Stimulated activated CD4-positive, alpha-beta T cell treated with anti-CD3 and anti-CD28 coated beads, Interleukin-12 subunit alpha, Interleukin-12 subunit beta, amount 100 ng/mL, for 4 hours (primary cell): ENCODE measurements around the gene RBMS3.
"Not testable (repeated sequence)": the region's sequence is repeated elsewhere in the genome, so short reads cannot be mapped to it uniquely, and the experiment has no call there.

Experiments used
- DNase-seq: peaks from one replicate; pipeline ENCODE4 v3.0.0-alpha.2; 2020

The RBMS3 gene

DNA sequence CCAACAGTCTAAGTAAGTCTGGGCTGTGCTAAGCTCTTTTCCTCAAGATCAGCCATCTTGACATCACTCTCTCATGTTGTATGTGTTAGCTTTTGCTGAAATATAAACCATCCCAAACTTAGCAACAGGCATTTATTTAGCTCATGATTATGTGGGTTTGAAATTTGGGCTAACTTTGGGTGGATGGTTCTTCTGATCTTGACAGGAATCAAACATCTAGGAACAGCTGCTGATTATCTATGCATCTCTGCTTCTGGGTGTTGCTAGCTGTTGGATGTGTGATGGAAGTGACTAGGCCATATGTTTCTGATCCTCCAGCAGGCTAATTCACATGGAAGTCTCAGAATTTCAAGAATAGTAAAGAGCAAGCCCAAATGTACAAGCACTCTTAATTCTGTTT lies 710.3 kb downstream of the RBMS3 start:
- no peak for DNase-seq

DNA sequence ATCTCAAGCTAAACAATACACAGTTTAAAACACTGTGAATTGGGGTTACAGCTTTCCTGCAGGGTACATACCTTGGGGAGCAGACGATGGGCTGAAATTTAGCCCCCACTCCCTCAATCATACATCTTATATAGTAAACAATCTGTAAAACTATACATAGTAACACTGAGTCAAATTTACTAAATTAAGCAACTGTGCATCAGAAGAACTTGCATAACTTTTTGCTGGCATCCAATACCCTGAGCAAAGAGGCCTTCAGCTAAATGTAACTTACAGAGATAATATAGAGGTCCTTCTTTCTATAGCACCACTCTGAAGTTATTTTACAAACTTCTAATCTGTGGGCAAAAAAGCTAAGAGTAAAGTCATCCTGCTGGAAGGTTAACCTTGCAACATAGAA lies 721.9 kb downstream of the RBMS3 start:
- DNase-seq = no peak

DNA sequence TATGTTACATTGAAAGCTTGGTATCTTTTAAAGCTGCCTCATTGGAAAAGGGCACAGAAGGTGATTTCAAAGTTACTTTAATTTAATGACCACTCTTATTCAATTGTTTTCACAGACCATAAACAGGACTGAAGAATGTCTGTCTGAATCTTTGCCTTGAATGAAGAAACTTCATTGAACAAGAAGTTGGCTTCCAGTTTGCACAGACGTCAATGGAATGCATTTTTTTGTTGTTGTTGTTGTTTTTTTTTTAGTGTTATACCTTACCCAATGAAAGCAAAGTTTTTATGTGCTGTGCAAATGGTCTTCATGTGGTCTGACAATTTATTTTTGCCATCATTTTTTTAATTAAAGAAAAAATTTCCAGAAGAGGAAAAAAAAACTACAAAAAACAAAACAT lies 722.9 kb downstream of the RBMS3 start:
- DNase-seq = no peak

DNA sequence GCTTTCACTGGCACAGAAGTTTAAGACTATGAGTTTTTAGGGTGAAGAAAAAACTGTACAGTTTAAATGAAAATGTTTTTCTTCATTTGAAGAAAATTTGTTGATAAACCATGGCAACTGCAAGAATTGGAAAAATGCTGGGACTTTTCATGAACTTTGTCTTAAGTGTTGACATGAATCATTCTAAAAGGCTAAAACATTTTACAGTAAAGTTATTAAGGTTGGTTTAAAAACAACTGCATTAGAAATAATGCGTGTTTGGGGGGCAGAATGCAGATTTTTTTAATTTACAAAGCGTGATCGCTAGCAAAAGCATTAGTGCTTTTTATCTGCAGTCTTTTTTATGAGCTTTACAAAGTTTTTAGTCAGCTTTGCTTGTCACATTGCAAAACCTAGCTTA lies 723.6 kb downstream of the RBMS3 start:
- DNase-seq = no peak

DNA sequence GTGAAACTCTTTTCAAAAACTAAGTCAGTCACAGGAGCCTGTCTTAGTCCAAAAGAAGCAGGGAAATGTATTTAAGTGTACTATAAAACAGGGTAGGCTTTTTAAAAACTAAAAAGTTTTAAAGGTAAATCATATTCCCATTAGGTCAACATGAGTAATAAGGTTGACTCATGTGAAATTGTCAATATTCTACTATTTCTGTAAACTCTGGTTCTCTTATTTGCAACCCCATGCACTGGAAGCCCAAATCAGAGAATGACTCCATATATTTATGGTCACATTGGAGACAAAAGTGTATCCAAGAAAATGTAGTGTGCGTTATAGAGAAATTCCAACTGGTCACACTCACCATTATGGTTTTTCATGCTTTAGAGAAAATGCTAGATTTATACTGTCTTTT lies 725.2 kb downstream of the RBMS3 start:
- no peak for DNase-seq

DNA sequence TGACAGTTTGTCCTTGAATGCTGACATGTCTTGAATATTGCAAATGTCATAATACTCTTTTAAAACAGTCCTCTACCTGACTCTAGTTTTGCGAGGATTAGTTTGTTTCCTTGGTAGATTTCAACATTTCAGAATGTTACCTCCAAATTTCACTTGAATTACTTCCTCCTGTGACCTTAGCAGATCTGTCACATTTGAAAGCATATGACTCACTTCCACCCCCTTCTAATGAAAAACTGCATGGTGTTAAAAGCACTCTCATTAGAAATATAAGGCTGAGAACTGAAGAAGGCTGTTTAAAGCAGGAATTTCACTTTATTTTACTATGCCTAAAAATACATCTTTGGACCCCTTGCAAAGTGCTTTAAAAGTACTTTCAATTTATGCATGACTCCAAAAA lies 726.8 kb downstream of the RBMS3 start:
- no peak for DNase-seq

DNA sequence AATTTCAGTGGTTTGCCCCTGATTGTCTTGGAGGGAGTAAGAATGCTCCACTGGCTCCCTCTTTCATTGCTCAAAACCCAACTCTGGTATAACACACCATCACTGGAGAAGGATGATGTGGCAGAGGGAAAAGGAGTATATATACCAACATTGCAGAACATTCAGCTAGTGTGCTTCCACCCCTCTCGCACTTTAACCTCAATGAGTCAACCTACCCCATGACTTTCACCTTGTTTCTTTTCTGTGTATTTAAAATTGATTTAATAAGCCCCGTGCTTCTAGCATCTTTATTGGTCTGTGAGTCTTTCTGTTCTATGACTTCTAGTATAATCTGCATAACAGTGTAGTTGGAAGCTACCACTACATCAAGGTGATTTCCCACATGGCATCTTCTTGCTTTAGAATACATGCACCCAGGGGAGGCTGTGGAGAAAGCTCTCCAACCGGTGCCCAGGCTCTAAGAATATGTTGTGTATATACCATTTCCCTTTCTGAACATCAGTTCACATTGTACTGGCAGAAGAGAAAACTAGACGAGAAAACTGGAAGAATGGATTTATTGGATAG lies 730.4 kb downstream of the RBMS3 start:
- DNase-seq = no peak

DNA sequence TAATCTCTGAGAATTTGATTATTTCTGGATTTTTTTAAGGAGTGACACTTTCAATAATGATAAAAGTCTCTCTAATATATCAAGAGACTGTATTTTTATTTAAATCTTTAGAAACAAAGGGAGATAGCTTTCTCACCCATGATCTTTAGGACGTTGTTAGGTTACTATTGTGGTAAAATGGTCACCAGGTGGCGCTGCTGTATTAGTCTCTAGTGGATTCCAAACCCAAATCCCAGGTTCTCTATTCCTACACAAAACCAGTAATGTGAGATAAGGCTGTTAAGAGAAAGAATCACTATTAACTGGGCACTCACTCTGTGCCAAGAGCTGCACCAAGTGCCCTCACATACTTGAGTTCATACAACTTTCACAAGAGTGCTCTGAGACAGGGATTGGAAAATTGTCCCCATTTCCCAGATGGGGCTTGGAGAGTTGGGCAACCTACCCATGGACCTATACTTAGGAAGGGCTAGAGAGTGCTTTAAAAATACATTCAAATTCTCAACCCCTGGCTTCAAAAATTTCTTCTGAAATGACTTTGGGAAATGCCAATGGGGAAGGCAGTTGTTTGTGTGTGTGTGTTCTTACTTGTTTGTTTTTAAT lies 732.2 kb downstream of the RBMS3 start:
- DNase-seq = peak; percentile 41

DNA sequence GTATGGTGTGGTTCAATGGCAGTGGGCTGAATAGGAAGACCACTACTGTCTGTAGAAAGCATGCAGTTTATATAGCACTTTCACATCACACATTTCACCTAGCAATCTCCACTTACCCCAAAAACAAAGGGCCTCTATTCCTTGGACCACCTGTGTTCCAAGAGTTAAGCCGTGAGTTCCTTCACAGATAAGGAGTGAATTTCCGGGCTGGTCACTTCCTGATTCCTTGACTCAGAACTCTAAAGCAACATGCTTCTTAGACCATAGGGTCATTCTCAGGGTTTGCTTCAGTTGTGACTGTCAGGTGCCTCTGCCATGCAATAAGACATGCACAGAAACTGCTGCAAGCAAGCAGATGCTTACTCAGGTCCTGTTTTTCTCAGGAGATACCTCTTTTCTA lies 737.0 kb downstream of the RBMS3 start:
- no peak for DNase-seq

DNA sequence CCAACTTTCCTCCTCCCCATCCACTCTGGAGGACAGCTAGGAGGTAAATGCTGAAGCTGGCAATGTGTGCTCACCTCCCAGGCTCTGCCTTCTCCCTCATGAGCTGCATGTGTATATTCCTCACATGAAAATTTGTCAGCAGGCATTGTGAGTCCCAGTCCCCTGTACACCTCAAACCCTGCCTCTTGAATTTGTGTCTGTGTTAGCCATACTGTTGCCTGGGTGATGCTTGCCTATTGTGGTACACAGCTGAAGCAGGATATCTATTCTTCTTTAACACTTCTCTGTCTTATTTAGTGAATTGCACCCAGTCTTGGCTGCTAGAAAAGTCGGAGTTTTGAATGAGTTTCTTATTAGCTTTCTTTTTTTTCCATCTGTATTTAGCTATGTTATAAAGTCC lies 739.5 kb downstream of the RBMS3 start:
- no peak for DNase-seq

DNA sequence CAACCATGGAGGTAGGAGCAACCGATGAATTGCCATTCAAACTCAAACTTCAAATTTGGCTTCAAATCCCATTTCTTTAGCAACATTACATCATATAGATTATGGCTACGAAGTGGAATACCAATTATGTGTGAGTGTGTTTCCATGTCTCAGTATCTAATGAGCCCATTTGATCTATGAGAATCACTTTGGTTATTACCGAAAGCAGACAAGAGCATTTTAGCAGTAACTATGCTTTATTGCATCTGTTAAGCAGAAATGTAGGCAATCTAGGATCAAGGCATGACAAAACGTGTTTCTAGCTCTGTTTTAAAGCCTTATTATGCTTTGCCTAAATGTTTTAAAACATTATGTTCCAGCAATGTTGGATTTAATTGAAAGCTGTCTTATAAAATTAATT lies 743.6 kb downstream of the RBMS3 start:
- no peak for DNase-seq

DNA sequence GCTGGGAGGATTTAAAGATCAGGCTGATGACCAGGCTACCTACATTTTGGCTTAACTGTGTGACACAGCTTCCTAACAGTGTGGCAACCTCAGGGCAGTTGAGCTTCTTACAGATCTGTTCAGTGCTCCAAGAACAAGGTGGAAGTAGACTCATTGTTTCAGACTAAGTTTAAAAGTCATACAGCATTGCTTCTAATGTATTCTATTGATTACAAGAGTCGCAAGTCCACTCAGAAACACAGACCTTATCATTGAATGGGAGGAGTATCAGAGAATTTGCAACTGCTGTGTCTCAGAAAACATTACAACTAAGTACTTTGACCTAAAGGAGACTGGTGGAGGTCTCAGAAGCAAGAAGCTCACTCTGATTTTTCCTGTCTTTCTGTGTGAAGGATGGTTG lies 746.0 kb downstream of the RBMS3 start:
- no peak for DNase-seq

DNA sequence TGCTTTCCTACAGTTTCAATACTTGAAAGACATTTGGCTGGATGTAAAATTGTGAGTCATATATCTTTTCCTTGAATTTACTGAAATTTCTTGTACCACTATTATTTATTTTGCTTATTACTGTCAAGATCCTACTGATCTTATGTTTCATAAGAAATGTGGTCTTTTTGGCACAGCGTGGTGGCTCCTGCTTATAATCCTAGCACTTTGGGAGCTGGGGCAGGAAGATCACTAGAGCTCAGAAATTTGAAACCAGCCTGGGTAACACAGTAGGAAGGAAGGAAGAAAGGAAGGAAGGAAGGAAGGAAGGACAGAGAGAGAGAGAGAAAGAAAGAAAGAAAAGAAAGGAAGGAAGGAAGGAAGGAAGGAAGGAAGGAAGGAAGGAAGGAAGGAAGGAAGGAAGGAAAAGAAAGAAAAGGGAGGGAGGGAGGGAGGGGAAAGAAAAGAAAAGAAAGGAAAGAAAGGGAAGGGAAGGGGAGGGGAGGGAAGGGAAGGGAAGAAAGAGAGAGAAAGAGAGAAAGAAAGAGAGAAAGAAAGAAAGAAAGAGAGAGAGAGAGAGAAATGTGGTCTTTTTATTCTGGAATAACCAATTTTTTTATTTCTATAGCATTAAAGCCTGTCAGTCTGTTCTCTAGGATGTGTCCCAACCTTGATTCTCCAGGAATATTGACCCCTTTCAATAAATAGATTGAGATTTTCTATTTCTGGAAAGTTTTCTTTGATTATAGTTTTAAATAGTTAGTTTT lies 753.5 kb downstream of the RBMS3 start:
- DNase-seq = no peak

DNA sequence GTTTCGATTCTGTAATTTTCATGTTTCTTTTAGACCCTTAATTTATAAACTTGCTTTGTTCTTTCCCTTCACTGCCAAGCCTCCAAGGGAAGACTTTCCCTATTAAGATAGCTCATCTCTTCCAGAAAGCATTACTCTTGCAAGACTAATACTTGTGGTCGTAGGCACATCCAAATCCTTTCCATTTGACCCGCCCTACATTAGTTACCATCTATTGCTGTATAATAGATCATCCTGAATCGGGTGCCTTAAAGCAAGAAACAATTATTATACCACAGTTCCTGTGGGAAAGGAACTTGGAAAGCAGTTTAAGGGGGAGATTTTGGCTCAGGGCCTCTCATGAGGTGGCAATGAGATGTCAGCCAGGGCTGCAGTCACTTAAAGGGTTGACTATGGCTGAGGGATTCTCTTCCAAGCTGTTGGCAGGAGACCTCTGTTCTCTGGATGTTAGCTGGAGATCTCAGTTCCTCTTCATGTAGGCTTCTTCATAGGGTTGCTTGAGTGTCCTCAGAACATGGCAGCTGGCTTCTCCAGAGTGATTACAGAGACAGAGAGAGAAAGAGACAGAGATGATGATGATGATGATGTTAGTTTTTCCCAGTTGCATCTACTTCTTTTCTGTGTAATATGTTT lies 755.2 kb downstream of the RBMS3 start:
- no peak for DNase-seq

DNA sequence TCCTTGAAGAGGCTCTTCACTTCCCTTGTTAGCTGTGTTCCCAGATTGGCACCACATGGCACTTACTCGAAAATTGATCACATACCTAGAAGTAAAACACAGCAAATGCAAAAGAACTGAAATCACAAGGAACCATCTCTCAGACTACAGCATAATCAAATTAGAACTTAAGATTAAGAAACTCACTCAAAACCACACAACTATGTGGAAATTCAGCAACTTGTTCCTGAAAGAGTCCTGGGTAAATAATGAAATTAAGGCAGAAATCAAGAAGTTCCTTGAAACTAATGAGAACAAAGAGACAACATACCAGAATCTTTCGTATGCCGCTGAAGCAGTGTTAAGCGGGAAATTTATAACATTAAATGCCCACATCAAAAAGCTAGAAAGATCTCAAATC lies 759.3 kb downstream of the RBMS3 start:
- DNase-seq = no peak

DNA sequence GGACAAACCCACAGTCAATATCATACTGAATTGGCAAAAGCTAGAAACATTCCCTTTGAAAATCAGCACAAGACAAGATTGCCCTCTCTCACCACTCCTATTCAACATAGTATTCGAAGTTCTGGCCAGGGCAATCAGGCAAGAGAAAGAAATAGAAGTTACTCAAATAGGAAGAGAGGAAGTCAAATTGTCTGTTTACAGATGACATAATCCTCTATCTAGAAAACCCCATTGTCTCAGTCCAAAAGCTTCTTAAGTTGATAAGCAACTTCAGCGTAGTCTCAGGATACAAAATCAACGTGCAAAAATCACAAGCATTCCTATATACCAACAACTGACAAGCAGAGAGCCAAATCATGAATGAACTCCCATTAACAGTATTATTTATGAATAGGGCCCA lies 760.6 kb downstream of the RBMS3 start:
- DNase-seq = not testable (repeated sequence)

DNA sequence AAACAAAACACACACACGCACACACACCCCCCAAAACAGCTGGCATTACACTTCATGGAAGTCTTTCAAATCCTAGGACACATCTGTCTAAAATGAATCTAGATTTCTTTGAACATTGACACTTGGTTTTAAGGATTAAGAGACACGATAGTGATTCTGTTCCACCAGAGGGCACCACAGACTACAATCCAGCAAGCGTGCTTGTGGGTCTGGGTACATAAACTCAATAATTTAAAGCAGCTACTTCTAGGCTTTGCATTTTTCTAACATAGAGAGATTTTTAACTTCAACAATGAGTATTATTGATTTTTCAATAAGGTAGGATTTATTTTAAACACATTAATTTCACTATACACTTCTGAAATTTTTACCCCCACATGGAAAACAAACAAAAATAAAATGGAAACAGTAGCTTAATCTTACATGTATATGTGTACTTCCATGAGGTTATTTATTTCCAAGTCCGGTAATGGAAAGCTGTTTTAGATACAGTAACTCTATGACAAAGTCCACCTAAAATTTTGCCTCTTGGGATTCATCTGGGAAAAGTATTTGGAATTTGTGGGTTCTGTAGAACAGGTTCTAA lies 761.5 kb downstream of the RBMS3 start:
- peak; percentile 32 for DNase-seq

DNA sequence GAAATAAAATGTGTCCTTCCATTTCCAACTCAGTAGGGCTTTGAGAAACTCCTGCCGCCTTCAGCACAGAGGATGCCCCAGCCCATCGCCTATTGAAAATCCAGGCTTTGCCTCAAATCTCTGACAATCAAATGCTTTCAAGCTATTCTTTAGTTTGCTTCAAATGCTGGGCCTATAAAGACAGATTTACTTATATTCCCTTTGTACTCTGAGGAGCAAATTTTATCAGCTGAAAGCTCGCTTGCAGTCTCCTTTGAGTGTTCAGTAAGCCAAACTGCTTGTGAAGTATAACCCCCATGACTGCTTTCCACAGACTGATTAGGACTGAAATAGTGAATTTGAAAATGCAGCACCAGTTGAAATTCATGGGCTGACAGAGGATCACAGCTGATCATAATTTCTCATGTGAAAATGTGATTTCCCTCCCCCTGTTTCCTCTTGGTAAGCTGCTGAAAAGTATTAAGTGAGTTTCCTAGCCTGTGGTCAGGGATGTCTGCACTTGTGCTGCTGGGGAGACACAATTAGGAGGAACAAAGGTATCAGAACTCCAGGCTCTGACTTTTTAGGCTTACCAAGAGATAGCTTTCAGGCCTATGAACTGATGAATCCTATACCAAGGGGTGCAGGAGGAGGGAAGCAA lies 762.2 kb downstream of the RBMS3 start:
- no peak for DNase-seq

DNA sequence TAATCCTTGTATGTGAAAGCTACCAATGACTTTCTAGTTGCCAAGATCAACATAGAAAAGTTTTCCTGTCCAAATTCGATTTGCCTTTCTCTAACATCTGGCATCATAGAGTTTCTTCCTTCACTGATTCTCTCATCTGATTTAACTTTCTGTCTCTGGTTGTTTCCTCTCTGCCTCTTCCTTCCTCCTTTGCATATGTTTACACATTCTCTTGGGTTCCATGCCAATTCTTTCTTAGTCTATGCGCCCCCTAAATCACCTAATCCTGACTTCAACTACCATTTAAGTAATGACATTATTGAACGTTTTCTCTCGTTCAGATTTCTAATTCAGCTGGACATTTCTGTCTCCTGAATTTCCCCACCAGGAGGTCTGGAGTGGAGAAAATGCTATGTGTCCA lies 763.6 kb downstream of the RBMS3 start:
- DNase-seq = no peak

DNA sequence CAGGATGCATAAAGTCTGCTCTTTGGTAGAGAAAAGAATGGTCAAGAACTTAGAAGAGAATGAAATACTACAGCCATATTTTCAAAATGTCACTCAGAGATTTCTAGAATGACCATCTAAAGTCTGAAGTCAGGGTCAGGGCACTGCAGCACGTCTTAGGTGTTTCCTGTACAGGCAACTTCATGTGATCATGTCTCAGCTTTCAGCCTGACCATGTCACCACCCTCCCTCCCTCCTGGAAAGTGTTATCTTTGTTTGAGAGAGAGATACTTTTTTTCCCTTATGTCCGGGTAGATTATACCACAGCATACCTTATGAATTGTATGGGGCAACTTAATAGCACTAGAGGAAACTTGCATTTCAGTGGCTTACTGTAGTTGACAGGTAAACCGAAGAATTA lies 767.6 kb downstream of the RBMS3 start:
- no peak for DNase-seq

DNA sequence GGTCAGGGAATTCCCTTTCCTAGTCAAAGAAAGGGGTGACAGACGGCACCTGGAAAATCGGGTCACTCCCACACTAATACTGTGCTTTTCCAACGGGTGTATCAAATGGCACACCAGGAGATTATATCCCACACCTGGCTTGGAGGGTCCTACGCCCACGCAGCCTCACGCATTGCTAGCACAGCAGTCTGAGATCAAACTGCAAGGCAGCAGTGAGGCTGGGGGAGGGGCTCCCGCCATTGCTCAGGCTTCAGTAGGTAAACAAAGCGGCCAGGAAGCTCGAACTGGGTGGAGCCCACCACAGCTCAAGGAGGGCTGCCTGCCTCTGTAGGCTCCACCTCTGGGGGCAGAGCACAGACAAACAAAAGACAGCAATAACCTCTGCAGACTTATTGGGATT lies 769.2 kb downstream of the RBMS3 start:
- not testable (repeated sequence) for DNase-seq

DNA sequence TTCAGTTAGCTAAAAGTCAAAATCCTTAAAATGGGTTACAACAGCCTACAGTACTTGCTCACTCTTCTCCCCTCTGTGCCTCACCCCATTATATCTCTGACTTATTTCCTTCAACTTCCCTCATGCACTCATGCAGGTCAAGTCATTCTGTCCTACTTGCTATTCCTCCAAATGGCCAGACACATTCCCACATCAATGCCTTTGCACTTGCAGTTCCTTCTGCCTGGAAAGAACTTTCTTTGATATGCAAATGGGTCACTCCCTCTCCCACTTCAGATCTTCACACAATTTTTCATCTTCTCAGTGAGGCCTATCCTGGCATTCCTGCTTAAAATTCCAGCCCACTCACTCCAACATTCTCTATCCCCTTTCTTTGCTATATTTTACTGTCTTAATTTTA lies 778.4 kb downstream of the RBMS3 start:
- no peak for DNase-seq
